KMS-11 (cell line): Measurements from ENCODE around the gene ACOT11.

ENCODE experiments used
- H2AFZ ChIP-seq: fragments of 200-600 bp; sonication (generic); 2 replicates; pipeline ENCODE4 v1.6.1; 2016; ENCODE audit warnings: antibody characterized with exemption, mixed run types, low read depth
- H3K27ac ChIP-seq: fragments of 200-600 bp; sonication (generic); 2 replicates; pipeline ENCODE4 v1.6.1; 2016; ENCODE audit warnings: mild to moderate bottlenecking, mixed run types
- H3K27me3 ChIP-seq: fragments of 200-600 bp; sonication (generic); 2 replicates; pipeline ENCODE4 v1.6.1; 2017; ENCODE audit warnings: mild to moderate bottlenecking, low read depth, mixed run types, moderate library complexity; ENCODE audit not compliant: insufficient read depth
- H3K36me3 ChIP-seq: fragments of 200-600 bp; sonication (generic); 2 replicates; pipeline ENCODE4 v1.6.1; 2017; ENCODE audit warnings: mild to moderate bottlenecking, mixed run types; ENCODE audit not compliant: insufficient read depth
- H3K4me1 ChIP-seq: fragments of 200-600 bp; sonication (generic); 2 replicates; pipeline ENCODE4 v1.6.1; 2016; ENCODE audit warnings: mild to moderate bottlenecking, low read depth, mixed run types; ENCODE audit not compliant: poor library complexity, severe bottlenecking
- H3K4me2 ChIP-seq: fragments of 200-600 bp; sonication (generic); 2 replicates; pipeline ENCODE4 v1.7.0; 2016; ENCODE audit warnings: mild to moderate bottlenecking, mixed run types
- H3K4me3 ChIP-seq: fragments of 200-600 bp; sonication (generic); IDR thresholded peaks from 2 replicates; pipeline ENCODE4 v1.6.1; 2017; ENCODE audit warnings: low read depth, low read length, mixed read lengths; ENCODE audit not compliant: insufficient read depth
- H3K79me2 ChIP-seq: fragments of 200-600 bp; sonication (generic); 2 replicates; pipeline ENCODE4 v1.6.1; 2016; ENCODE audit warnings: low read depth, mixed run types; ENCODE audit not compliant: insufficient read depth
- H3K9ac ChIP-seq: fragments of 200-600 bp; sonication (generic); 2 replicates; pipeline ENCODE4 v1.6.1; 2016; ENCODE audit warnings: mild to moderate bottlenecking, mixed run types
- H4K20me1 ChIP-seq: fragments of 200-600 bp; sonication (generic); 2 replicates; pipeline ENCODE4 v1.6.1; 2016; ENCODE audit warnings: mild to moderate bottlenecking, mixed run types; ENCODE audit not compliant: insufficient read depth
- CTCF ChIP-seq: fragments of 200-600 bp; sonication (generic); conservative IDR thresholded peaks from 2 replicates; pipeline ENCODE4 v1.6.1; 2017; ENCODE audit warnings: low read depth, mild to moderate bottlenecking, antibody characterized with exemption, low read length, moderate library complexity, mixed read lengths

Gene ACOT11

GRCh38 chr1:54595956-54596498, 48.0 kb downstream of the ACOT11 start:
- TF ChIP-seq CTCF = no peak

GRCh38 chr1:54596756-54597155, 48.7 kb downstream of the ACOT11 start:
- no peak overlapping the region for H3K4me2 ChIP-seq
- H3K36me3 ChIP-seq = no peaks in the 10 kb centered on the region
- no peak overlapping the region for H3K9ac ChIP-seq
- no peak overlapping the region for H3K4me3 ChIP-seq
- H3K27ac ChIP-seq = no peak overlapping the region
- no peak for TF ChIP-seq CTCF
- H3K79me2 ChIP-seq = no peaks in the 10 kb centered on the region
- no peaks in the 10 kb centered on the region for H3K27me3 ChIP-seq
- no peaks in the 10 kb centered on the region for H4K20me1 ChIP-seq
- no peak overlapping the region for H2AFZ ChIP-seq
- no peaks in the 10 kb centered on the region for H3K4me1 ChIP-seq

More at GRCh38 chr1:54595956-54596498, 48.0 kb downstream of the ACOT11 start:
- Histone ChIP-seq H3K4me3 (no peak overlapping the region), H3K4me1 (no peaks in the 10 kb centered on the region), H3K4me2 (no peak overlapping the region), H3K9ac (no peak overlapping the region), H3K27me3 (no peaks in the 10 kb centered on the region), H4K20me1 (no peaks in the 10 kb centered on the region), H3K36me3 (no peaks in the 10 kb centered on the region), H3K27ac (no peak overlapping the region), H3K79me2 (no peaks in the 10 kb centered on the region), H2AFZ (no peak overlapping the region)

GRCh38 chr1:54597455-54598030, 49.5 kb downstream of the ACOT11 start:
- Histone ChIP-seq H3K27ac (no peak overlapping the region), H3K4me1 (no peaks in the 10 kb centered on the region), H3K79me2 (no peaks in the 10 kb centered on the region), H3K4me3 (no peak overlapping the region), H3K4me2 (no peak overlapping the region), H3K36me3 (no peaks in the 10 kb centered on the region), H4K20me1 (no peaks in the 10 kb centered on the region), H3K9ac (no peak overlapping the region), H2AFZ (no peak overlapping the region), H3K27me3 (no peaks in the 10 kb centered on the region)
- no peak for TF ChIP-seq CTCF

- no peak overlapping the region for H2AFZ ChIP-seq
- H3K4me2 ChIP-seq = no peak overlapping the region
- H3K27ac ChIP-seq = no peak overlapping the region
- H3K4me1 ChIP-seq = no peaks in the 10 kb centered on the region
- no peak for TF ChIP-seq CTCF
- no peaks in the 10 kb centered on the region for H3K36me3 ChIP-seq
- no peak overlapping the region for H3K9ac ChIP-seq
- no peaks in the 10 kb centered on the region for H3K79me2 ChIP-seq
- H4K20me1 ChIP-seq = no peaks in the 10 kb centered on the region
- no peaks in the 10 kb centered on the region for H3K27me3 ChIP-seq
- H3K4me3 ChIP-seq = no peak overlapping the region
Measured at GRCh38 chr1:54599211-54599823, 51.3 kb downstream of the ACOT11 start.
